HEK293 (cell line): ENCODE measurements around the gene INTS6.

Experiments
- CTCF ChIA-PET: fragments of 350-600 bp; formaldehyde crosslinking; extraction: SDS; loops from one replicate; lab custom pipeline; 2021; ENCODE audit warnings: antibody characterized with exemption; lab: Yijun Ruan, JAX
- POLR2A ChIA-PET: fragments of 300-600 bp; formaldehyde crosslinking; extraction: SDS; loops from one replicate; lab custom pipeline; 2020; ENCODE audit warnings: antibody characterized with exemption, inconsistent platforms; lab: Yijun Ruan, JAX
- H3K27ac ChIP-seq: fragments of 200-500 bp; sonication (Bioruptor generic); 2 replicates; pipeline ENCODE4 v1.5.1; 2014; ENCODE audit warnings: low read depth, low read length, control low read depth, inconsistent platforms; ENCODE audit errors: extremely low read depth
- H3K36me3 ChIP-seq, 2 experiments: fragments of 200-500 bp in 1 of 2; sonication (Bioruptor generic) in 1 of 2; 1 replicate in 1 of 2; 2 replicates in 1 of 2; pipeline ENCODE4 v1.5.1; 2014 to 2017; ENCODE audit warnings: inconsistent platforms in 2 of 2, low read length in 2 of 2; ENCODE audit not compliant: control insufficient read depth in 2 of 2, insufficient read depth in 1 of 2
- H3K4me1 ChIP-seq: fragments of 200-500 bp; sonication (Bioruptor generic); 2 replicates; pipeline ENCODE4 v1.5.1; 2014; ENCODE audit warnings: mild to moderate bottlenecking, low read length, inconsistent platforms; ENCODE audit not compliant: control insufficient read depth, insufficient read depth
- H3K4me3 ChIP-seq: 2 replicates; pipeline ENCODE4 v1.5.1; 2011; ENCODE audit warnings: low read depth, mild to moderate bottlenecking, control low read depth, low read length, moderate library complexity
- H3K9me3 ChIP-seq: fragments of 200-500 bp; sonication (Bioruptor generic); 2 replicates; pipeline ENCODE4 v1.5.1; 2014; ENCODE audit warnings: low read depth, low read length, inconsistent platforms; ENCODE audit not compliant: control insufficient read depth, insufficient read depth
- CTCF ChIP-seq: fragments of 450-650 bp; formaldehyde crosslinking; IDR thresholded peaks from 2 replicates; pipeline ENCODE4 v1.5.1; 2016; ENCODE audit warnings: missing biosample characterization, missing genetic modification characterization
- GLIS1 ChIP-seq: fragments of 450-650 bp; formaldehyde crosslinking; IDR thresholded peaks from 2 replicates; pipeline ENCODE4 v1.5.1; 2016; ENCODE audit warnings: missing biosample characterization, missing genetic modification characterization
- GLIS2 ChIP-seq: fragments of 450-650 bp; formaldehyde crosslinking; IDR thresholded peaks from 2 replicates; pipeline ENCODE4 v1.5.1; 2016; ENCODE audit warnings: missing biosample characterization, missing genetic modification characterization
- KLF1 ChIP-seq: fragments of 450-650 bp; formaldehyde crosslinking; IDR thresholded peaks from 2 replicates; pipeline ENCODE4 v1.5.1; 2016; ENCODE audit warnings: missing biosample characterization, missing genetic modification characterization
- KLF7 ChIP-seq: fragments of 450-650 bp; formaldehyde crosslinking; IDR thresholded peaks from 2 replicates; pipeline ENCODE4 v1.5.1; 2016; ENCODE audit warnings: missing biosample characterization, missing genetic modification characterization, borderline replicate concordance
- OSR2 ChIP-seq: fragments of 450-650 bp; formaldehyde crosslinking; IDR thresholded peaks from 2 replicates; pipeline ENCODE4 v1.5.1; 2016; ENCODE audit warnings: missing biosample characterization, missing genetic modification characterization
- PBX3 ChIP-seq: sonication (generic); formaldehyde crosslinking; IDR thresholded peaks from 2 replicates; pipeline ENCODE4 v1.8.1; 2022; ENCODE audit warnings: mild to moderate bottlenecking, moderate library complexity, missing genetic modification reagents
- PRDM4 ChIP-seq: fragments of 450-650 bp; formaldehyde crosslinking; IDR thresholded peaks from 2 replicates; pipeline ENCODE4 v1.5.1; 2017; ENCODE audit warnings: missing biosample characterization, missing genetic modification characterization
- SALL2 ChIP-seq: fragments of 450-650 bp; formaldehyde crosslinking; IDR thresholded peaks from 2 replicates; pipeline ENCODE4 v1.5.0; 2017; ENCODE audit warnings: missing biosample characterization, mild to moderate bottlenecking, missing genetic modification characterization, borderline replicate concordance
- SP7 ChIP-seq: fragments of 450-650 bp; formaldehyde crosslinking; IDR thresholded peaks from 2 replicates; pipeline ENCODE4 v1.5.1; 2016; ENCODE audit warnings: missing biosample characterization, missing genetic modification characterization
- ZBTB26 ChIP-seq: fragments of 450-650 bp; formaldehyde crosslinking; optimal IDR thresholded peaks from 2 replicates; pipeline ENCODE3; 2016; ENCODE audit warnings: missing biosample characterization, mild to moderate bottlenecking, missing genetic modification characterization
- ZEB2 ChIP-seq: fragments of 450-650 bp; formaldehyde crosslinking; IDR thresholded peaks from 2 replicates; pipeline ENCODE4 v1.5.1; 2016; ENCODE audit warnings: missing biosample characterization, missing genetic modification characterization
- ZFP37 ChIP-seq: fragments of 450-650 bp; formaldehyde crosslinking; IDR thresholded peaks from 2 replicates; pipeline ENCODE4 v1.5.1; 2016; ENCODE audit warnings: missing biosample characterization, missing genetic modification characterization
- ZNF121 ChIP-seq: fragments of 450-650 bp; formaldehyde crosslinking; IDR thresholded peaks from 2 replicates; pipeline ENCODE4 v1.5.1; 2016; ENCODE audit warnings: missing biosample characterization, missing genetic modification characterization
- ZNF140 ChIP-seq: fragments of 450-650 bp; formaldehyde crosslinking; IDR thresholded peaks from 2 replicates; pipeline ENCODE4 v1.5.1; 2016; ENCODE audit warnings: missing biosample characterization, missing genetic modification characterization
- ZNF155 ChIP-seq: fragments of 450-650 bp; formaldehyde crosslinking; IDR thresholded peaks from 2 replicates; pipeline ENCODE4 v1.5.1; 2016; ENCODE audit warnings: missing biosample characterization, missing genetic modification characterization
- ZNF169 ChIP-seq: fragments of 450-650 bp; formaldehyde crosslinking; IDR thresholded peaks from 2 replicates; pipeline ENCODE4 v1.5.1; 2016; ENCODE audit warnings: missing biosample characterization, missing genetic modification characterization
- ZNF529 ChIP-seq: fragments of 450-650 bp; formaldehyde crosslinking; IDR thresholded peaks from 2 replicates; pipeline ENCODE4 v1.5.1; 2017; ENCODE audit warnings: missing genetic modification characterization, missing biosample characterization; ENCODE audit not compliant: insufficient replicate concordance
- ZNF560 ChIP-seq: fragments of 450-650 bp; formaldehyde crosslinking; IDR thresholded peaks from 2 replicates; pipeline ENCODE4 v1.5.1; 2017; ENCODE audit warnings: missing biosample characterization, missing genetic modification characterization, borderline replicate concordance
- ZNF585B ChIP-seq: fragments of 450-650 bp; formaldehyde crosslinking; IDR thresholded peaks from 2 replicates; pipeline ENCODE4 v1.5.1; 2016; ENCODE audit warnings: missing biosample characterization, missing genetic modification characterization
- ZNF596 ChIP-seq: fragments of 450-650 bp; IDR thresholded peaks from 2 replicates; pipeline ENCODE4 v1.5.0; 2018; ENCODE audit warnings: missing biosample characterization, mild to moderate bottlenecking, missing genetic modification characterization, moderate library complexity
- ZNF623 ChIP-seq: fragments of 450-650 bp; formaldehyde crosslinking; IDR thresholded peaks from 2 replicates; pipeline ENCODE4 v1.5.1; 2016; ENCODE audit warnings: missing biosample characterization, missing genetic modification characterization
- ZNF624 ChIP-seq: fragments of 450-650 bp; formaldehyde crosslinking; IDR thresholded peaks from 2 replicates; pipeline ENCODE4 v1.5.1; 2017; ENCODE audit warnings: missing biosample characterization, missing genetic modification characterization
- ZNF692 ChIP-seq: fragments of 450-650 bp; formaldehyde crosslinking; IDR thresholded peaks from 2 replicates; pipeline ENCODE4 v1.5.1; 2016; ENCODE audit warnings: missing biosample characterization, missing genetic modification characterization
- ZNF747 ChIP-seq: fragments of 450-650 bp; formaldehyde crosslinking; IDR thresholded peaks from 2 replicates; pipeline ENCODE4 v1.5.1; 2016; ENCODE audit warnings: missing biosample characterization, missing genetic modification characterization
- ZNF768 ChIP-seq: fragments of 450-650 bp; formaldehyde crosslinking; IDR thresholded peaks from 2 replicates; pipeline ENCODE4 v1.5.1; 2018; ENCODE audit warnings: missing biosample characterization, mild to moderate bottlenecking, missing genetic modification characterization
- ZSCAN23 ChIP-seq: fragments of 450-650 bp; formaldehyde crosslinking; IDR thresholded peaks from 2 replicates; pipeline ENCODE4 v1.5.1; 2016; ENCODE audit warnings: missing biosample characterization, missing genetic modification characterization

Gene INTS6

GRCh38 chr13:51370811-51371210, 82.0 kb downstream of the INTS6 start (continued):
- no peak for TF ChIP-seq ZBTB26
- TF ChIP-seq OSR2 = no peak
- no peak for TF ChIP-seq GLIS1
- no peak for TF ChIP-seq CTCF (tag by site-specific recombination)
- TF ChIP-seq GLIS2 (tag by site-specific recombination) = no peak
- no peak for TF ChIP-seq ZNF169
- TF ChIP-seq PRDM4 (tag by site-specific recombination) = no peak

- H3K4me1 ChIP-seq = no peaks in the 10 kb centered on the region
- POLR2A ChIA-PET = interaction anchor here (0.6 kb wide), 1 partner anchor 129 kb away, joined by 3 read pairs; no protein-coding TSS in a partner anchor
- TF ChIP-seq ZNF560 (tag by site-specific recombination) = no peak
- TF ChIP-seq KLF7 (tag by site-specific recombination) = no peak
- no peak for TF ChIP-seq SALL2 (tag by site-specific recombination)
- no peak for TF ChIP-seq ZNF596
- TF ChIP-seq ZNF692 (tag by site-specific recombination) = no peak
- no peak for TF ChIP-seq ZFP37 (tag by site-specific recombination)
- no peak for TF ChIP-seq ZNF155 (tag by site-specific recombination)
- TF ChIP-seq ZNF747 (tag by site-specific recombination) = no peak
- no peak for TF ChIP-seq ZNF529
- TF ChIP-seq ZNF623 = no peak
- TF ChIP-seq, all 188 proteins: peak for 0
- H3K27ac ChIP-seq = no peak overlapping the region
- no peak overlapping the region for H3K4me3 ChIP-seq
- peaks cover 19 to 76% of the 10 kb centered on the region in 2 experiments for H3K36me3 ChIP-seq
- CTCF ChIA-PET = interaction anchor here (0.6 kb wide), 1 partner anchor 445 kb away, joined by 3 read pairs; no protein-coding TSS in a partner anchor
- no peaks in the 10 kb centered on the region for H3K9me3 ChIP-seq
These were observed 82.7 kb downstream of the INTS6 start for GRCh38 chr13:51370116-51370515.

- ChIA-PET POLR2A (interaction anchor here (0.6 kb wide), 1 partner anchor 33 kb away, joined by 3 read pairs; no protein-coding TSS in a partner anchor), CTCF (no interaction called here)
- Histone ChIP-seq H3K9me3 (no peaks in the 10 kb centered on the region), H3K27ac (no peak overlapping the region), H3K36me3 (peaks cover 13 to 62% of the 10 kb centered on the region in 2 experiments; a peak in 2 of 3 replicates), H3K4me3 (no peak overlapping the region), H3K4me1 (no peaks in the 10 kb centered on the region)
- TF ChIP-seq PBX3 (CRISPR knock-in tag) (no peak), ZNF768 (tag by site-specific recombination) (no peak), SP7 (tag by site-specific recombination) (no peak), ZSCAN23 (no peak), KLF1 (no peak), ZNF624 (tag by site-specific recombination) (no peak), ZNF585B (tag by site-specific recombination) (no peak), ZEB2 (tag by site-specific recombination) (no peak), ZNF140 (tag by site-specific recombination) (no peak), ZNF121 (tag by site-specific recombination) (no peak)
These were observed 88.3 kb downstream of the INTS6 start for GRCh38 chr13:51364404-51365008.
